Gastroesophageal sphincter (tissue), 4 donors: ENCODE results near the gene SCD. TPM values are rescaled to one million over a fixed set of nuclear protein-coding genes. Genes with fewer than 3 reads are reported as not detected.

Experiments used
- ATAC-seq: fragments of 150-250 bp; one replicate; pipeline ENCODE4 v1.9.1; 2016; ENCODE audit warnings: mild to moderate bottlenecking, moderate library complexity
- H3K27ac ChIP-seq, 4 donors: fragments of 200-600 bp; sonication (generic) in 3 of 4; 1 replicate in 3 of 4; 2 replicates in 1 of 4; pipeline ENCODE4 v1.5.1; 2016 to 2019
- H3K27me3 ChIP-seq: fragments of 200-600 bp; sonication (generic); one replicate; pipeline ENCODE4 v1.5.1; 2019
- H3K36me3 ChIP-seq, 2 donors: fragments of 200-600 bp; sonication (generic); one replicate each; pipeline ENCODE4 v1.5.1; 2019; ENCODE audit warnings: control low read depth in 1 of 2
- H3K4me1 ChIP-seq, 3 donors: fragments of 200-600 bp; sonication (generic); 1 replicate in 2 of 3; 2 replicates in 1 of 3; pipeline ENCODE4 v1.5.1; 2016 to 2019; ENCODE audit warnings: control low read depth in 2 of 3
- H3K4me3 ChIP-seq, 2 donors: fragments of 200-600 bp; sonication (generic); one replicate each; pipeline ENCODE4 v1.5.1; 2019; ENCODE audit warnings: mild to moderate bottlenecking in 1 of 2, moderate library complexity in 1 of 2
- H3K9me3 ChIP-seq, 3 donors: fragments of 200-600 bp; sonication (generic); one replicate each; pipeline ENCODE4 v1.5.1; 2017 to 2019; ENCODE audit warnings: control low read depth in 2 of 3
- EP300 ChIP-seq: sonication (generic); formaldehyde crosslinking; IDR thresholded peaks from one replicate; pipeline ENCODE4 v1.6.1; 2017; ENCODE audit warnings: antibody characterized with exemption, mild to moderate bottlenecking
- POLR2A ChIP-seq, 2 donors: fragments of 450-650 bp; IDR thresholded peaks; one replicate each; pipeline ENCODE4 v1.6.1; 2017; ENCODE audit warnings: antibody characterized with exemption in 2 of 2, mild to moderate bottlenecking in 2 of 2, moderate library complexity in 1 of 2
- POLR2AphosphoS5 ChIP-seq: sonication (generic); formaldehyde crosslinking; IDR thresholded peaks from one replicate; pipeline ENCODE4 v1.6.1; 2017; ENCODE audit warnings: antibody characterized with exemption
- WGBS, 2 donors: methylation state at CpG; one replicate each; pipeline ENCODE4 v1.1.5; 2018; ENCODE audit warnings: low coverage in 1 of 2; 5-methylcytosine and 5-hydroxymethylcytosine counted together
- total RNA-seq, 4 donors: library from RNA; depleted of rRNA; stranded (reverse); fragments of >200 nt; gene quantifications; one replicate each; pipeline ENCODE4 v1.1.0, GENCODE V29; 2016
- TF ChIP-seq, protein P1 (sequence below), 4 experiments: fragments of 200-600 bp in 2 of 4; fragments of 450-650 bp in 2 of 4; sonication (generic) in 1 of 4; IDR thresholded peaks; one replicate each; pipeline ENCODE4 v1.5.1; 2017 to 2019; ENCODE audit warnings: antibody characterized with exemption in 4 of 4, mild to moderate bottlenecking in 2 of 4, moderate library complexity in 2 of 4

SCD gene
- total RNA-seq, 4 donors from 2014 or later, result 9.1 to 25.2 (median 14.0) TPM

DNA sequence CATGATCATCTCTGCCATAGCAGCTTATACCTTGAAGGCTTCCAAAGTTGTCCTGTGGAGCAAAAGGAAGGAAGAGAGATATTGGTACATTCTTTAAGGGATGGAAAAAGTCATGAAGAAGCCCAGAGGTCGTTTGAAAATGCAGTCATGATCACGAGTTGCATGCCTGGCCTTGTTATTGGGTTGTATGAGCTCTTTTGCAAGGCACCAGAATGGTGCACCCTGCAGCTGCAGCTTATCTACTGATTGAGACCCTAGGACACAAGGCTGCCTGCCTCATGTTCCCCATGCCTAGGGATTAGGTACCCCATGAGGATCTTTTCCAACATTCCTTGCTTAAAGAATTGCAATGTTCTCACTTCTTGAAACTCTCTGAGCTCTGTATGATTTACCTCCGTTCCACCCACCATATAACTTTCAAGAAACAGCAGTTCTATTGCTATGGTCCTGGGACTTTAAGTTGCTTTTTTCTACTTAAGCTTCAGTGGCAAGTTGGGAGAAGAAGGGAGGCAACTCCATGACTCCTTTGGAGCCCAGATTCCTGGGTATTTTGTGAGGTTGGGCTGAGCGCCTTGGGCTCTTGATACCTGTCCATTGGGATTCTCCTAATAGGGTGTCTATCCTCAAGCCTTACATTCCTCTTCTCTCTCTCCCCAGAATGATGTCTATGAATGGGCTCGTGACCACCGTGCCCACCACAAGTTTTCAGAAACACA is 6.9 kb downstream of the SCD start:
- H3K27me3 ChIP-seq, result peaks cover 20% of the 10 kb centered on the region
- no peak overlapping the region for H3K4me3 ChIP-seq
- ATAC-seq, result no peak
- 79 to 87% methylated on average over 5 to 6 of the region's 6 CpGs for WGBS, 2 donors
- H3K36me3 ChIP-seq, result peaks cover 0 to 22% of the 10 kb centered on the region in 2 donors
- H3K27ac ChIP-seq, result no peak overlapping the region
- no peaks in the 10 kb centered on the region for H3K4me1 ChIP-seq
- TF ChIP-seq POLR2AphosphoS5 (no peak), POLR2A (IDR thresholded peaks at IDR 0.05) (no peak), EP300 (no peak)
- TF ChIP-seq, protein P1, sequence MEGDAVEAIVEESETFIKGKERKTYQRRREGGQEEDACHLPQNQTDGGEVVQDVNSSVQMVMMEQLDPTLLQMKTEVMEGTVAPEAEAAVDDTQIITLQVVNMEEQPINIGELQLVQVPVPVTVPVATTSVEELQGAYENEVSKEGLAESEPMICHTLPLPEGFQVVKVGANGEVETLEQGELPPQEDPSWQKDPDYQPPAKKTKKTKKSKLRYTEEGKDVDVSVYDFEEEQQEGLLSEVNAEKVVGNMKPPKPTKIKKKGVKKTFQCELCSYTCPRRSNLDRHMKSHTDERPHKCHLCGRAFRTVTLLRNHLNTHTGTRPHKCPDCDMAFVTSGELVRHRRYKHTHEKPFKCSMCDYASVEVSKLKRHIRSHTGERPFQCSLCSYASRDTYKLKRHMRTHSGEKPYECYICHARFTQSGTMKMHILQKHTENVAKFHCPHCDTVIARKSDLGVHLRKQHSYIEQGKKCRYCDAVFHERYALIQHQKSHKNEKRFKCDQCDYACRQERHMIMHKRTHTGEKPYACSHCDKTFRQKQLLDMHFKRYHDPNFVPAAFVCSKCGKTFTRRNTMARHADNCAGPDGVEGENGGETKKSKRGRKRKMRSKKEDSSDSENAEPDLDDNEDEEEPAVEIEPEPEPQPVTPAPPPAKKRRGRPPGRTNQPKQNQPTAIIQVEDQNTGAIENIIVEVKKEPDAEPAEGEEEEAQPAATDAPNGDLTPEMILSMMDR (IDR thresholded peaks at IDR 0.05), result no peak
- H3K9me3 ChIP-seq, result no peaks in the 10 kb centered on the region

DNA sequence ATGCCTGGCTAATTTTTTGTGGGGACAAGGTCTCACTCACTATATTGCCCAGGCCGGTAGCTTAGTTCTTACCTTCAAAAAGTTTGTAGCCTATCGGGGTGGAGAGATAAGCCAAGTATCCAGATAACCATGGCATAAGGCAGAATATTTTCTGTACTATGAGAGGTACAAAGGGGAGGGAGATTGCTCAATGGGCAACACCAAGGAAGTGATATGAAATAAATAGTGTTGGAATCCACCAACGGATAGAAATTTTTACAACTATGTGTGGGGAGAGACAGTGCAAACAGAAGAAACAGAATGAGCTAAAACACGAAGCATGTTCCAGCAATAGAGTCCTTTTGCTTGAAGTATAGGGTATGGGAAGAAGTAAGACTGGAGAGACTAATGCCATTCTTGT is 8.1 kb downstream of the SCD start:
- Histone ChIP-seq H3K4me3 (no peak overlapping the region), H3K9me3 (no peaks in the 10 kb centered on the region), H3K4me1 (peaks cover 0 to 9% (median 0%) of the 10 kb centered on the region in 3 donors), H3K27me3 (peaks cover 8% of the 10 kb centered on the region), H3K36me3 (peaks cover 0 to 25% of the 10 kb centered on the region in 2 donors), H3K27ac (no peak overlapping the region)
- TF ChIP-seq EP300, result no peak
- no peak for ATAC-seq
- WGBS, 2 donors, result 90 to 95% methylated on average over 2 to 4 of the region's 4 CpGs

GRCh38 chr10:100356067-100357017 is 9.3 kb downstream of the SCD start:
- TF ChIP-seq POLR2A (IDR thresholded peaks at IDR 0.05) (no peak), EP300 (no peak), POLR2AphosphoS5 (no peak)
- TF ChIP-seq, protein P1 (IDR thresholded peaks at IDR 0.05), result no peak
- WGBS, 2 donors, result 94 to 95% methylated on average over 8 to 9 of the region's 14 CpGs
- Histone ChIP-seq H3K27ac (no peak overlapping the region), H3K9me3 (no peaks in the 10 kb centered on the region), H3K4me1 (peaks cover 0 to 11% (median 0%) of the 10 kb centered on the region in 3 donors), H3K4me3 (no peak overlapping the region), H3K27me3 (no peaks in the 10 kb centered on the region), H3K36me3 (peaks cover 0 to 27% of the 10 kb centered on the region in 2 donors)
- no peak for ATAC-seq

- TF ChIP-seq POLR2A (IDR thresholded peaks at IDR 0.05) (no peak), POLR2AphosphoS5 (no peak), EP300 (no peak)
- TF ChIP-seq, protein P1 (IDR thresholded peaks at IDR 0.05), result no peak
- no peaks in the 10 kb centered on the region for H3K27me3 ChIP-seq
- no peaks in the 10 kb centered on the region for H3K9me3 ChIP-seq
- ATAC-seq, result no peak
- peaks cover 0 to 11% (median 0%) of the 10 kb centered on the region in 3 donors for H3K4me1 ChIP-seq
- 85 to 92% methylated on average over 4 of the region's 4 CpGs for WGBS, 2 donors
- peaks cover 0 to 22% of the 10 kb centered on the region in 2 donors for H3K36me3 ChIP-seq
- no peak overlapping the region for H3K4me3 ChIP-seq
- H3K27ac ChIP-seq, result no peak overlapping the region
These were observed 10.2 kb downstream of the SCD start for GRCh38 chr10:100357059-100357858.

- no peak overlapping the region for H3K27ac ChIP-seq
- H3K36me3 ChIP-seq, result peaks cover 0 to 10% of the 10 kb centered on the region in 2 donors
- no peaks in the 10 kb centered on the region for H3K27me3 ChIP-seq
- 52% methylated on average over 2 of the region's 2 CpGs for WGBS, 2 donors
- ATAC-seq, result no peak
- peaks cover 0 to 11% (median 0%) of the 10 kb centered on the region in 3 donors for H3K4me1 ChIP-seq
- no peaks in the 10 kb centered on the region for H3K9me3 ChIP-seq
- no peak overlapping the region for H3K4me3 ChIP-seq
- TF ChIP-seq POLR2AphosphoS5 (no peak), POLR2A (IDR thresholded peaks at IDR 0.05) (no peak), EP300 (no peak)
- TF ChIP-seq, protein P1 (IDR thresholded peaks at IDR 0.05), result no peak
These were observed 12.0 kb downstream of the SCD start for GRCh38 chr10:100359030-100359432.
